ENCODE data around the gene AVEN. TPM values are rescaled to one million over a fixed set of nuclear protein-coding genes. Genes with fewer than 3 reads are reported as not detected.

Gene AVEN
- total and polyA plus RNA-seq, 2 experiments from 2014 or later = 7.7 to 10.3 TPM

- ATAC-seq (no peak), DNase-seq (ENCODE audit: low spot score) (no peak)
- Histone ChIP-seq H3K27ac (ENCODE audit: low read depth) (no peak overlapping the region), H3F3A (replicated peaks; ENCODE audit: low read depth) (no peaks in the 10 kb centered on the region), H3K79me2 (replicated peaks; ENCODE audit: insufficient read depth) (no peaks in the 10 kb centered on the region), H3K9me2 (ENCODE audit: insufficient read depth) (no peaks in the 10 kb centered on the region), H3K27me3 (ENCODE audit: insufficient read depth) (no peaks in the 10 kb centered on the region), H3K36me3 (ENCODE audit: insufficient read depth) (no peaks in the 10 kb centered on the region), H3K4me1 (ENCODE audit: insufficient read depth) (no peaks in the 10 kb centered on the region), H3K4me3 (no peak overlapping the region), H4K20me1 (replicated peaks; ENCODE audit: insufficient read depth) (no peaks in the 10 kb centered on the region), H3K4me2 (no peak overlapping the region), H2AFZ (no peak overlapping the region)
- Mint-ChIP-seq H3K27ac (no peak overlapping the region), H3K4me1 (no peaks in the 10 kb centered on the region), H3K4me3 (no peak overlapping the region), H3K36me3 (ENCODE audit: low read depth) (no peaks in the 10 kb centered on the region), H3K27me3 (ENCODE audit: insufficient read depth, low read depth, poor library complexity) (peaks cover 5% of the 10 kb centered on the region), H3K9me3 (no peaks in the 10 kb centered on the region)
- TF ChIP-seq EZH2 (IDR thresholded peaks at IDR 0.05; ENCODE audit: low read depth, unreplicated experiment) = no peak
- no peak for TF ChIP-seq CTCF (conservative IDR thresholded peaks at IDR 0.05; ENCODE audit: low read depth in 2 of 2)
- no peak for TF ChIP-seq ETS1 (IDR thresholded peaks at IDR 0.05)
- no peak for TF ChIP-seq ZNF114 (CRISPR knock-in tag; IDR thresholded peaks at IDR 0.05)
- no peak for TF ChIP-seq STAT1 (IDR thresholded peaks at IDR 0.05; ENCODE audit: unreplicated experiment)
- no peak for TF ChIP-seq ZNF462 (CRISPR knock-in tag; IDR thresholded peaks at IDR 0.05)
- TF ChIP-seq REST (IDR thresholded peaks at IDR 0.05; ENCODE audit: unreplicated experiment) = no peak
- TF ChIP-seq EZH2phosphoT487 (IDR thresholded peaks at IDR 0.05; ENCODE audit: unreplicated experiment) = no peak
- no peak for TF ChIP-seq NANOG (IDR thresholded peaks at IDR 0.05; ENCODE audit: borderline replicate concordance)
- no peak for TF ChIP-seq CREB1 (CRISPR knock-in tag; IDR thresholded peaks at IDR 0.05; ENCODE audit: low read depth)
- TF ChIP-seq ZNF331 (CRISPR knock-in tag; IDR thresholded peaks at IDR 0.05; ENCODE audit: low read depth) = no peak
- TF ChIP-seq JUNB (IDR thresholded peaks at IDR 0.05; ENCODE audit: unreplicated experiment) = no peak
- TF ChIP-seq POLR2AphosphoS5 (IDR thresholded peaks at IDR 0.05; ENCODE audit: low read depth) = no peak
Observed at GRCh38 chr15:34070003-34070402, 31.0 kb upstream of the AVEN start.

Data from GM23338 (cell line).